Esophagus muscularis mucosa (tissue), 2 donors: Measurements from ENCODE around the gene LDAH.

Source experiments
- EP300 ChIP-seq: sonication (generic); formaldehyde crosslinking; IDR thresholded peaks from one replicate; pipeline ENCODE4 v1.6.1; 2017; ENCODE audit warnings: antibody characterized with exemption
- POLR2A ChIP-seq: fragments of 450-650 bp; IDR thresholded peaks from one replicate; pipeline ENCODE4 v1.6.1; 2017; ENCODE audit warnings: antibody characterized with exemption, moderate library complexity, mild to moderate bottlenecking, low read depth

DNA sequence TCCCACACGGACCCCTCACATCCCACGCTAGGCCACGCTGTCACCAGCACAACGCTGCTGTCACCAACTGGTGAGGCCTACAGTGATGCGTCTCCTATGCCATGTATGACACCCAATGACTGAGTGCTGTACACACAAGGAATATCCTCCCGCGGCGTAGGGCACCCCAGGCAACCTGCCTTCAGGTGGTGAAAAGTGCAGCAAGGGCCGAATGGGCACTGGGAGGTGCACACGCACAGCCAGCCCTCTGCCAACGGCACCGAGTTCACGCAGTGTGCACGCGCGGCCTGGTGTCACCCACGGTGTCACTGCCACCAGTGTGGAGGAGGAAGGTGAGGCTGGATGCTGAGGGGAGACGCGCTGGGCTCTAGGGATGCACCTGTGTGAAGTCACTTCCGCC lies 176.5 kb downstream of the LDAH start:
- TF ChIP-seq POLR2A, result no peak
- no peak for TF ChIP-seq EP300
